ENCODE data around the gene FHAD1.

Gene FHAD1

DNA sequence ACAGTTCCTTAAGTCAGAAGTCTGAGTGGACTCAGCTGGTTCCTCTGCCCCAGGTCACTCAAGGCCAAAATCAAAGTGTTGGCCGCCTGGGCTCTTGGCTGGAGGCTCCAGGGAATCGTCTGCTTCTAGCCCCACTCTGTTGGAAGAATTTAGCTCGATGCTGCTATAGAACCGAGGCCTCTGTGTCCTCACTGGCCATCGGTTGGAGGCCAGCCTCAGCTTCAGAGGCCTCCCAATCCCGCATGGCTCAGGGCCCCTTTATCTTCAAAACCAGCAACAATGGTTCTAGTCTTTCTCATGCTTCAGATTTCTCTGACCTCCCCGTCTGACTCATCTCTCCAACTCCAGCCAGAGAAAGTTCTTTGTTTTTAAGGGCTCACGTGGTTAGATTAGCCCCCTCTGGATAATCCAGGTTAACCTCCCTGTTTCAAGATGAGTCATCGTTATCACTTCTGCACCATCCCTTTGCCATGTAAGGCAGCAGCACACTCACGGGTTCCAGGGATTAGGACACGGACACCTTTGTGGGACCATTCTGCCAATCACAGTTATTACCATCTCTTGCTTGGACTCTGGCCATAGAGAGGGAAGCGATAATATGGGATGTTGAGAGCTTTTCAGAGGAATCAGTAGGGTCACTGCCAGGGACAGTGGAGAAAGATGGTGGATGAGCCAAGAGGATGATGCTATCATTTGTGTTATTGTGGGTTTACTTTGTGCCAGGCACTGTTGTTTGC, 13.6 kb downstream of the FHAD1 start:
- Histone ChIP-seq H3K4me3 (ENCODE audit: low read length) (no peak overlapping the region), H3K27ac (ENCODE audit: low read length) (no peak overlapping the region), H3K36me3 (ENCODE audit: control insufficient read depth, insufficient read depth, low read length) (no peaks in the 10 kb centered on the region), H3K4me1 (ENCODE audit: control insufficient read depth, insufficient read depth, low read length) (no peaks in the 10 kb centered on the region), H3K27me3 (ENCODE audit: control insufficient read depth, insufficient read depth, low read length) (no peaks in the 10 kb centered on the region), H3K9me3 (ENCODE audit: control insufficient read depth, insufficient read depth, low read length) (no peaks in the 10 kb centered on the region)
- no CpG with 5 or more reads among the region's 12 CpGs for WGBS (ENCODE audit: insufficient coverage, insufficient read length)
- no peak for DNase-seq (ENCODE audit: low read depth, low spot score)

DNA sequence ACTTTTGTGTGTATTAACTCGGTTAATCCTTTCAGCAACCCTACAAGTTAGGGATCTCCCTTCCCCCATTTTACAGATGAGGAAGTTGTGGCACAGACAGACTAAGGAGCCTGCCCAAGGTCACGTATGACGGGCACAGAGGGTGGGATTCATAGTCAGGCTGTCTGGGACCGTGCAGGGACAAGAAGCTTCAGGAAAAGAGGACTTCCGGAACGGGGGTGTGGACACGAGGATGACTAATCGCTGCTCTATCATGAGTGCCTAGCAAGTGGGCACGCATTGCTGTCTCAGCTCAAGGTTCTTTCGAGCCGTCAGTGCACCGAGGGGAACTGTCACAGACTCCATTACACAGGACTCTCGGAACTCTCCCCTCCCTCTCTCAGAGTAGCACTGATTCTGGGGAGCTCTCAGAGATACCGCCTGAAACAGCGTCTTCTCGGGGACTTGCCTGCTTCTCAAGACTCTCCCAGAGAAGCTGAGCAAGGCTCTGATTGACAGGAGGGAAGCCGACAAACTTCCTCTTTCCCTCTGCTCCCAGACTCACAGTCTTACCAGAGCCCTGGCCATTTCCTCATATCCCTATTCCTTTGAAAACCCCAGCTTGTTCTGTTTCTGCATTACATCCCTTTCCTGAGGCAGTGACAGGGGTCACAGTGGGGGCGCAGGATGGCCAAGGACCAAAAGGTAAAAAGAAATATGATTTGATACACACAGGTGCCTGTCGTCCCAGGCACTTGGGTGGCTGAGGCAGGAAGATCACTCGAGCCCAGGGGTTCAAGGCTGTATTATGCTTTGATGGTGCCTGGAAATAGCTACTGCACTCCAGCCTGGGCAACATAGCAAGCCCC, 14.4 kb downstream of the FHAD1 start:
- Histone ChIP-seq H3K4me3 (ENCODE audit: low read length) (no peak overlapping the region), H3K4me1 (ENCODE audit: control insufficient read depth, insufficient read depth, low read length) (no peaks in the 10 kb centered on the region)
- WGBS (ENCODE audit: insufficient coverage, insufficient read length), result no CpG with 5 or more reads among the region's 20 CpGs

DNA sequence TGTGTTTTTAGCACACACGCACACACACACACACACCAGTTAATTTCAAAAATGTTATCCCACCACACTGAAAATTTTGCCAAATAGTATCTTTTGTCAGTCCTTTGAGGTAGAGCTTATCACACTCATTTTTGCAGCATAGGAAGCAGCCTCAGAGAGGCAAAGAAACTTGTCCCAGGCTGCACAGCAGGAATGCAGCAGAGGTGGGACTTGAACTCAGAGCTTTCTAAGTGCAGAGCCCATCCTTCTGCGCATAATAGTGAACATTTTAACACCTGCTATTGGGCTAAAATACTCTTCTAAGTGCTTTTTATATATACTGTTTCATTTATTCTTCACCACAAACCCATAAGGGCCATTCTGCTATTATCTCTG, 15.0 kb downstream of the FHAD1 start:
- no peak for DNase-seq (ENCODE audit: low read depth, low spot score)
- Histone ChIP-seq H3K9me3 (ENCODE audit: control insufficient read depth, insufficient read depth, low read length) (no peaks in the 10 kb centered on the region), H3K27me3 (ENCODE audit: control insufficient read depth, insufficient read depth, low read length) (no peaks in the 10 kb centered on the region), H3K4me3 (ENCODE audit: low read length) (no peak overlapping the region), H3K36me3 (ENCODE audit: control insufficient read depth, insufficient read depth, low read length) (no peaks in the 10 kb centered on the region), H3K27ac (ENCODE audit: low read length) (no peak overlapping the region), H3K4me1 (ENCODE audit: control insufficient read depth, insufficient read depth, low read length) (no peaks in the 10 kb centered on the region)
- WGBS (ENCODE audit: insufficient coverage, insufficient read length), result no CpG with 5 or more reads among the region's 2 CpGs

More for the DNA sequence above, 14.4 kb downstream of the FHAD1 start:
- H3K27me3 ChIP-seq (ENCODE audit: control insufficient read depth, insufficient read depth, low read length), result no peaks in the 10 kb centered on the region
- H3K27ac ChIP-seq (ENCODE audit: low read length), result no peak overlapping the region
- no peaks in the 10 kb centered on the region for H3K9me3 ChIP-seq (ENCODE audit: control insufficient read depth, insufficient read depth, low read length)
- no peaks in the 10 kb centered on the region for H3K36me3 ChIP-seq (ENCODE audit: control insufficient read depth, insufficient read depth, low read length)
- no peak for DNase-seq (ENCODE audit: low read depth, low spot score)

GRCh38 chr1:15262706-15263105, 15.7 kb downstream of the FHAD1 start:
- H3K27me3 ChIP-seq (ENCODE audit: control insufficient read depth, insufficient read depth, low read length), result no peaks in the 10 kb centered on the region
- no peaks in the 10 kb centered on the region for H3K9me3 ChIP-seq (ENCODE audit: control insufficient read depth, insufficient read depth, low read length)
- WGBS (ENCODE audit: insufficient coverage, insufficient read length), result no CpG with 5 or more reads among the region's 5 CpGs

GRCh38 chr1:15264769-15265168, 17.7 kb downstream of the FHAD1 start:
- Histone ChIP-seq H3K4me3 (ENCODE audit: low read length) (no peak overlapping the region), H3K27ac (ENCODE audit: low read length) (no peak overlapping the region), H3K36me3 (ENCODE audit: control insufficient read depth, insufficient read depth, low read length) (no peaks in the 10 kb centered on the region), H3K4me1 (ENCODE audit: control insufficient read depth, insufficient read depth, low read length) (no peaks in the 10 kb centered on the region), H3K27me3 (ENCODE audit: control insufficient read depth, insufficient read depth, low read length) (no peaks in the 10 kb centered on the region), H3K9me3 (ENCODE audit: control insufficient read depth, insufficient read depth, low read length) (no peaks in the 10 kb centered on the region)
- no peak for DNase-seq (ENCODE audit: low read depth, low spot score)
- WGBS (ENCODE audit: insufficient coverage, insufficient read length), result no CpG with 5 or more reads among the region's 2 CpGs

More at GRCh38 chr1:15262706-15263105, 15.7 kb downstream of the FHAD1 start:
- Histone ChIP-seq H3K36me3 (ENCODE audit: control insufficient read depth, insufficient read depth, low read length) (no peaks in the 10 kb centered on the region), H3K4me1 (ENCODE audit: control insufficient read depth, insufficient read depth, low read length) (no peaks in the 10 kb centered on the region), H3K27ac (ENCODE audit: low read length) (no peak overlapping the region), H3K4me3 (ENCODE audit: low read length) (no peak overlapping the region)
- DNase-seq (ENCODE audit: low read depth, low spot score), result no peak

- Histone ChIP-seq H3K27ac (ENCODE audit: low read length) (no peak overlapping the region), H3K27me3 (ENCODE audit: control insufficient read depth, insufficient read depth, low read length) (no peaks in the 10 kb centered on the region), H3K36me3 (ENCODE audit: control insufficient read depth, insufficient read depth, low read length) (no peaks in the 10 kb centered on the region), H3K9me3 (ENCODE audit: control insufficient read depth, insufficient read depth, low read length) (no peaks in the 10 kb centered on the region), H3K4me1 (ENCODE audit: control insufficient read depth, insufficient read depth, low read length) (no peaks in the 10 kb centered on the region), H3K4me3 (ENCODE audit: low read length) (no peak overlapping the region)
- DNase-seq (ENCODE audit: low read depth, low spot score), result no peak
- WGBS (ENCODE audit: insufficient coverage, insufficient read length), result no CpG with 5 or more reads among the region's 7 CpGs
These were observed 24.2 kb downstream of the FHAD1 start for GRCh38 chr1:15271196-15271595.

- Histone ChIP-seq H3K27me3 (ENCODE audit: control insufficient read depth, insufficient read depth, low read length) (no peaks in the 10 kb centered on the region), H3K27ac (ENCODE audit: low read length) (no peak overlapping the region), H3K4me1 (ENCODE audit: control insufficient read depth, insufficient read depth, low read length) (no peaks in the 10 kb centered on the region), H3K4me3 (ENCODE audit: low read length) (no peak overlapping the region), H3K36me3 (ENCODE audit: control insufficient read depth, insufficient read depth, low read length) (no peaks in the 10 kb centered on the region), H3K9me3 (ENCODE audit: control insufficient read depth, insufficient read depth, low read length) (no peaks in the 10 kb centered on the region)
- DNase-seq (ENCODE audit: low read depth, low spot score), result peak; percentile 57
- WGBS (ENCODE audit: insufficient coverage, insufficient read length), result no CpG with 5 or more reads among the region's 26 CpGs
These were observed 25.2 kb downstream of the FHAD1 start for GRCh38 chr1:15272009-15272781.

- Histone ChIP-seq H3K27ac (ENCODE audit: low read length) (no peak overlapping the region), H3K9me3 (ENCODE audit: control insufficient read depth, insufficient read depth, low read length) (no peaks in the 10 kb centered on the region), H3K27me3 (ENCODE audit: control insufficient read depth, insufficient read depth, low read length) (no peaks in the 10 kb centered on the region), H3K4me1 (ENCODE audit: control insufficient read depth, insufficient read depth, low read length) (no peaks in the 10 kb centered on the region), H3K4me3 (ENCODE audit: low read length) (no peak overlapping the region), H3K36me3 (ENCODE audit: control insufficient read depth, insufficient read depth, low read length) (no peaks in the 10 kb centered on the region)
- DNase-seq (ENCODE audit: low read depth, low spot score), result no peak
- no CpG with 5 or more reads among the region's 7 CpGs for WGBS (ENCODE audit: insufficient coverage, insufficient read length)
These were observed 25.7 kb downstream of the FHAD1 start for GRCh38 chr1:15272782-15273127.

DNA sequence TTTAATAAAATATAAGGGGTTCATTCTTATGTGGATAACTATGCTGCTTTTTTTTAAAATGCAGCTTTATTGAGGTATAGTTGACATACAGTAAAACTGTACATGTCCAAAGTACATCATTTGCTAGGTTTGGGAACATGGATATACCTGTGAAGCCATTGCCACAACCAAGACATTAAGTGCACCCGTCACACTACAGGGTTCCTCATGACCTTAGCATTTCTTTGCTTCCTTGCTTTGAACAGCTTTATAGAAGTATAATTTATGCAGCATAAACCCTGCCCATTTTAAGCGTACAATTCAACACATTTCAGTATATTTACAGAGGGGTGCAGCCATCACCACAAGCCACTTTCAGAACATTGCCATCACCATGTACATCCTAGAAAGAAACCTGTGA, 26.3 kb downstream of the FHAD1 start:
- WGBS (ENCODE audit: insufficient coverage, insufficient read length), result no CpG with 5 or more reads among the region's 2 CpGs
- DNase-seq (ENCODE audit: low read depth, low spot score), result no peak
- H3K36me3 ChIP-seq (ENCODE audit: control insufficient read depth, insufficient read depth, low read length), result no peaks in the 10 kb centered on the region
- H3K27ac ChIP-seq (ENCODE audit: low read length), result no peak overlapping the region
- H3K9me3 ChIP-seq (ENCODE audit: control insufficient read depth, insufficient read depth, low read length), result no peaks in the 10 kb centered on the region
- H3K4me3 ChIP-seq (ENCODE audit: low read length), result no peak overlapping the region
- no peaks in the 10 kb centered on the region for H3K4me1 ChIP-seq (ENCODE audit: control insufficient read depth, insufficient read depth, low read length)
- H3K27me3 ChIP-seq (ENCODE audit: control insufficient read depth, insufficient read depth, low read length), result no peaks in the 10 kb centered on the region

DNA sequence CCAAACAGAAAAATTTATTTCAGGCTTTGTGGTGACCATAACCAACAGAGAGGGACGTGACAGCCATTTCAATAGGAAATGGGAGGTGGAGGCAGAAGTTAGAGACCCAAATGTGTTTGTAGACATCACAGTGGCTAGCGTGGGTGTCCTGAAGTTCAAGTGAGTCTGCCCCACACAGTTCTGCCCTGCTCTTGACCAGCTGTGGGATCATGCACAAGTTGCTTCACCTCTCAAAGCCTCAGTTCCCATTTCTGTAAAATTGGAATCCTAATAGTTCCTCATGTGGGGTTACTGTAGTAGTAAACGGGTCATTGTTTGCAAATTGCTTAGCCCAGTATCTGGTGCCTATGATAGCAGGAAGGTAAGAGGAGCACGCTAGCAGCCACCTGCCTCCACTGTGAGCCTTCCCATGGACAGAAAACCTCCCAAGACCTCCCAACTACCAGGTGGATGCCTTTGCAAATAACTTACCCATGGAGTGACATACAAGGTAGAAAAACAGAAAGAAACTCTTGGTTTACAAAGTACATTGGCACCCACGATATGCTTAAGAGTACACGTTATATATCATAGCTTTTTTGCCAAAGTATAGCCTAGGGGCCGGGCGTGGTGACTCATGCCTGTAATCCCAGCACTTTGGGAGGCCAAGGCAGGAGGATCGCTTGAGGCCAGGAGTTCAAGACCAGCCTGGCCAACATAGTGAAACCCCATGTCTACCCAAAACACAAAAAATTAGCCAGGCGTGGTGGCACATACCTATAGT, 29.1 kb downstream of the FHAD1 start:
- H3K27ac ChIP-seq (ENCODE audit: low read length), result no peak overlapping the region
- no CpG with 5 or more reads among the region's 10 CpGs for WGBS (ENCODE audit: insufficient coverage, insufficient read length)
- no peaks in the 10 kb centered on the region for H3K36me3 ChIP-seq (ENCODE audit: control insufficient read depth, insufficient read depth, low read length)
- H3K9me3 ChIP-seq (ENCODE audit: control insufficient read depth, insufficient read depth, low read length), result no peaks in the 10 kb centered on the region
- H3K4me3 ChIP-seq (ENCODE audit: low read length), result no peak overlapping the region
- H3K27me3 ChIP-seq (ENCODE audit: control insufficient read depth, insufficient read depth, low read length), result no peaks in the 10 kb centered on the region
- no peak for DNase-seq (ENCODE audit: low read depth, low spot score)
- no peaks in the 10 kb centered on the region for H3K4me1 ChIP-seq (ENCODE audit: control insufficient read depth, insufficient read depth, low read length)

Measured in iPS DF 6.9 (cell line).